ENCODE data around the gene KLHL22.
"Not testable (repeated sequence)": the region's sequence is repeated elsewhere in the genome, so short reads cannot be mapped to it uniquely, and the experiment has no call there.

The KLHL22 gene

GRCh38 chr22:20466659-20467379 is 28.8 kb downstream of the KLHL22 start:
- no peak for DNase-seq

- DNase-seq: no peak
Observed at GRCh38 chr22:20465759-20466077, 29.9 kb downstream of the KLHL22 start.

GRCh38 chr22:20464912-20465758 is 30.5 kb downstream of the KLHL22 start:
- no peak for DNase-seq

GRCh38 chr22:20464096-20464614 is 31.4 kb downstream of the KLHL22 start:
- no peak for DNase-seq

GRCh38 chr22:20463324-20464095 is 32.1 kb downstream of the KLHL22 start:
- DNase-seq: no peak

- DNase-seq: no peak
Observed at GRCh38 chr22:20459862-20460261, 35.7 kb downstream of the KLHL22 start.

- DNase-seq: no peak
Observed at GRCh38 chr22:20459152-20459542, 36.4 kb downstream of the KLHL22 start.

- DNase-seq: no peak
Observed at GRCh38 chr22:20458530-20459151, 37.0 kb downstream of the KLHL22 start.

GRCh38 chr22:20457506-20458240 is 37.9 kb downstream of the KLHL22 start:
- DNase-seq: no peak

- DNase-seq: no peak
Observed at GRCh38 chr22:20456722-20457076, 38.9 kb downstream of the KLHL22 start.

- peak; percentile 38 to 43 for DNase-seq
Observed at GRCh38 chr22:20456064-20456721, 39.4 kb downstream of the KLHL22 start.

GRCh38 chr22:20455709-20456063 is 39.9 kb downstream of the KLHL22 start:
- DNase-seq: no peak

- DNase-seq: no peak
Observed at GRCh38 chr22:20453222-20453621, 42.4 kb downstream of the KLHL22 start.

GRCh38 chr22:20451920-20452319 is 43.7 kb downstream of the KLHL22 start:
- no peak for DNase-seq

- DNase-seq: not testable (repeated sequence)
Observed at GRCh38 chr22:20451129-20451778, 44.3 kb downstream of the KLHL22 start.

GRCh38 chr22:20450551-20450906 is 45.1 kb downstream of the KLHL22 start:
- DNase-seq: no peak

GRCh38 chr22:20449819-20450550 is 45.6 kb downstream of the KLHL22 start:
- DNase-seq: no peak

- DNase-seq: no peak
Observed at GRCh38 chr22:20448630-20449029, 47.0 kb downstream of the KLHL22 start.

GRCh38 chr22:20446383-20446970 is 49.1 kb downstream of the KLHL22 start:
- DNase-seq: no peak

- DNase-seq: no peak
Observed at GRCh38 chr22:20444325-20444724, 51.3 kb downstream of the KLHL22 start.
